ENCODE data around the gene HOXD9.

DNA sequence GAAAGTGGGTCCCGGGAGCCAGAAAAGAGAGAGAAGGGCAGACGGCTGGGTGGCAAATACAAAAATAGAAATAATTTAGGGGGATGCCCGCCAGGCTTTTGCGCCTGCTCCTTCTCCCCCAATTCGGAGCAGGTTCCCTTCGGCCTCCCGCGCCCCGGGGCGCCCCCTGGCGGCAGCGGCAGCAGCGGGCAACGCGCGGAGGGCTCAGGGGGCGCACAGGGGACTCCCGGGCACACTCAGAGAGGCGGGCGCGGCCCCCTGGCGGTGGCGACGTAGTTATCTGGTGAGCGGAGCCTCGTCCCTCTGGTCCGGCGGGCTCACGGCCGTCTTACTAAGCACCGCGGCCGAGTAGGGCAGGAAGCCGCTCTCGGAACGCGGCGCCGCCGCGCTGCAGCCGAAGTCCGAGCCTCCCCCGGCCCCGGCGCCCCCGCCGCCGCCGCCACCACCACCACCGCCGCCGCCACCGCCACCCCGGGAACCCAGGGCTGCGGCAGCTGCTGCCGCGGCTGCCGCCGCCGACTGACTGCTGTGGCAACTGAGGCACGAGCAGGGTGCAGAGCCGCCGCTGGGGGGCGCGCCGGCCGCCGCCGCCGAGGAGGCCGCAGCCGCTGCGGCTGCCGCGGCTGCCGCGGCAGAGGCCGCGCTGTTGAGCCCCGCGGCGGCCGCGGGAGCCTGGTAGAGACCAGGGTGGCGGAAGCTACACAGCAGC is 42.5 kb upstream of the HOXD9 start:
- no peak for TF ChIP-seq EZH2 (IDR thresholded peaks at IDR 0.05; ENCODE audit: borderline replicate concordance, low read depth, low read length, severe bottlenecking)
- no peak for TF ChIP-seq POLR2A (IDR thresholded peaks at IDR 0.05; ENCODE audit: low read depth, low read length)
- TF ChIP-seq CTCF (IDR thresholded peaks at IDR 0.05; ENCODE audit: extremely low read depth in 1 of 2, insufficient read depth in 1 of 2, low read depth in 1 of 2, low read length in 2 of 2) = peak; percentile 81 to 82
- no peak for TF ChIP-seq MAX (IDR thresholded peaks at IDR 0.05; ENCODE audit: insufficient read depth, insufficient read length)

All from endothelial cell of umbilical vein (primary cell).